ENCODE results near the gene ANO1. TPM values are rescaled to one million over a fixed set of nuclear protein-coding genes. Genes with fewer than 3 reads are reported as not detected.

The ANO1 gene
- polyA plus RNA-seq, 3 donors, result not detected

- intact Hi-C loops (cut with micrococcal nuclease), result no loop called here
- Mint-ChIP-seq H3K36me3 (no peaks in the 10 kb centered on the region), H3K27ac (no peak overlapping the region), H3K4me1 (no peaks in the 10 kb centered on the region), H3K4me3 (no peak overlapping the region), H3K27me3 (ENCODE audit: low read depth in 3 of 3) (peaks cover 1 to 11% (median 3%) of the 10 kb centered on the region in 3 donors), H3K9me3 (no peaks in the 10 kb centered on the region)
- no peak overlapping the region for H3K4me2 ChIP-seq (replicated peaks; ENCODE audit: extremely low read depth, low read length, poor library complexity, severe bottlenecking)
- no peaks in the 10 kb centered on the region for H3K79me2 ChIP-seq (ENCODE audit: insufficient read depth, low read length)
- H3K36me3 ChIP-seq (replicated peaks in 1 of 2; ENCODE audit: control insufficient read depth in 1 of 2, insufficient read depth in 2 of 2, low read length in 2 of 2), result no peaks in the 10 kb centered on the region
- 74% methylated on average over 9 of the region's 17 CpGs for WGBS (ENCODE audit: insufficient coverage)
- no peaks in the 10 kb centered on the region for H4K20me1 ChIP-seq (ENCODE audit: insufficient read depth, low read length)
- DNase-seq, result no peak
- no peak overlapping the region for H3K4me3 ChIP-seq (replicated peaks in 1 of 3; ENCODE audit: low read depth in 2 of 3, low read length in 3 of 3)
- no peaks in the 10 kb centered on the region for H3K27me3 ChIP-seq (ENCODE audit: control insufficient read depth in 2 of 2, insufficient read depth in 2 of 2, low read length in 2 of 2)
- H3K9ac ChIP-seq (ENCODE audit: insufficient read depth, low read length, poor library complexity, severe bottlenecking), result no peak overlapping the region
- H3K4me1 ChIP-seq (ENCODE audit: control insufficient read depth in 1 of 2, insufficient read depth in 2 of 2, low read length in 2 of 2), result no peaks in the 10 kb centered on the region
- H2AFZ ChIP-seq (ENCODE audit: insufficient read depth, low read depth, low read length, poor library complexity, severe bottlenecking), result no peak overlapping the region
- no peaks in the 10 kb centered on the region for H3K9me3 ChIP-seq (replicated peaks in 1 of 2; ENCODE audit: control insufficient read depth in 1 of 2, insufficient read depth in 1 of 2, low read length in 2 of 2)
- TF ChIP-seq CTCF (IDR thresholded peaks at IDR 0.05), result no peak
- H3K27ac ChIP-seq (ENCODE audit: low read depth in 1 of 2, low read length in 2 of 2), result no peak overlapping the region
Observed at GRCh38 chr11:70129051-70129592, 51.0 kb downstream of the ANO1 start.

GRCh38 chr11:70130636-70131035, 52.5 kb downstream of the ANO1 start:
- Histone ChIP-seq H3K4me3 (replicated peaks in 1 of 3; ENCODE audit: low read depth in 2 of 3, low read length in 3 of 3) (no peak overlapping the region), H4K20me1 (ENCODE audit: insufficient read depth, low read length) (no peaks in the 10 kb centered on the region), H2AFZ (ENCODE audit: insufficient read depth, low read depth, low read length, poor library complexity, severe bottlenecking) (no peak overlapping the region), H3K4me1 (ENCODE audit: control insufficient read depth in 1 of 2, insufficient read depth in 2 of 2, low read length in 2 of 2) (no peaks in the 10 kb centered on the region), H3K79me2 (ENCODE audit: insufficient read depth, low read length) (no peaks in the 10 kb centered on the region), H3K9ac (ENCODE audit: insufficient read depth, low read length, poor library complexity, severe bottlenecking) (no peak overlapping the region), H3K27ac (ENCODE audit: low read depth in 1 of 2, low read length in 2 of 2) (no peak overlapping the region), H3K36me3 (replicated peaks in 1 of 2; ENCODE audit: control insufficient read depth in 1 of 2, insufficient read depth in 2 of 2, low read length in 2 of 2) (no peaks in the 10 kb centered on the region), H3K27me3 (ENCODE audit: control insufficient read depth in 2 of 2, insufficient read depth in 2 of 2, low read length in 2 of 2) (no peaks in the 10 kb centered on the region), H3K4me2 (replicated peaks; ENCODE audit: extremely low read depth, low read length, poor library complexity, severe bottlenecking) (no peak overlapping the region), H3K9me3 (replicated peaks in 1 of 2; ENCODE audit: control insufficient read depth in 1 of 2, insufficient read depth in 1 of 2, low read length in 2 of 2) (no peaks in the 10 kb centered on the region)
- intact Hi-C loops (cut with micrococcal nuclease), result no loop called here
- DNase-seq, result no peak
- H3K4me1 Mint-ChIP-seq, result no peaks in the 10 kb centered on the region
- H3K27me3 Mint-ChIP-seq (ENCODE audit: low read depth in 3 of 3), result peaks cover 6 to 10% (median 7%) of the 10 kb centered on the region in 3 donors
- H3K4me3 Mint-ChIP-seq, result no peak overlapping the region
- H3K36me3 Mint-ChIP-seq, result no peaks in the 10 kb centered on the region
- no peak for TF ChIP-seq CTCF (IDR thresholded peaks at IDR 0.05)
- WGBS (ENCODE audit: insufficient coverage), result 95% methylated on average over 14 of the region's 14 CpGs
- H3K27ac Mint-ChIP-seq, result no peak overlapping the region
- no peaks in the 10 kb centered on the region for H3K9me3 Mint-ChIP-seq
